Ovary (tissue), 3 donors: ENCODE measurements around the gene TNPO1.

Experiments
- CTCF ChIP-seq, 3 donors: fragments of 450-650 bp in 2 of 3; fragments of 200-600 bp in 1 of 3; IDR thresholded peaks; one replicate each; pipeline versions ENCODE4 v1.5.1 to v1.8.0; 2016 to 2022; ENCODE audit warnings: antibody characterized with exemption in 3 of 3, mild to moderate bottlenecking in 1 of 3
- EP300 ChIP-seq: sonication (generic); formaldehyde crosslinking; IDR thresholded peaks from one replicate; pipeline ENCODE4 v1.6.1; 2017; ENCODE audit warnings: antibody characterized with exemption
- POLR2A ChIP-seq: fragments of 450-650 bp; IDR thresholded peaks from one replicate; pipeline ENCODE4 v1.6.1; 2017; ENCODE audit warnings: antibody characterized with exemption, mild to moderate bottlenecking, moderate library complexity
- donor health status: DM: no; HTN: no; CAD: no.

- TF ChIP-seq CTCF (IDR thresholded peaks at IDR 0.05) = no peak
- TF ChIP-seq POLR2A = no peak
- TF ChIP-seq EP300 = no peak
Observed at GRCh38 chr5:72888595-72888994, 72.1 kb downstream of the TNPO1 start.
